GM18526 (cell line): ENCODE measurements around the gene DDIT4.
A peak's percentile ranks its signal among the peaks of the same experiment; 100 is the strongest.

ENCODE experiments used
- POLR2A ChIP-seq: IDR thresholded peaks from 3 replicates; pipeline ENCODE4 v1.6.1; 2011; ENCODE audit not compliant: insufficient read length; ENCODE audit errors: extremely low read depth

DDIT4 gene

GRCh38 chr10:72243822-72244437, 29.8 kb upstream of the DDIT4 start:
- TF ChIP-seq POLR2A = no peak

GRCh38 chr10:72244573-72245038, 29.1 kb upstream of the DDIT4 start:
- no peak for TF ChIP-seq POLR2A

GRCh38 chr10:72245949-72246525, 27.7 kb upstream of the DDIT4 start:
- no peak for TF ChIP-seq POLR2A

- peak; percentile 79 for TF ChIP-seq POLR2A
Measured at GRCh38 chr10:72248468-72249151, 25.1 kb upstream of the DDIT4 start.

- TF ChIP-seq POLR2A = no peak
Measured at GRCh38 chr10:72250666-72251065, 23.1 kb upstream of the DDIT4 start.

GRCh38 chr10:72251635-72252034, 22.1 kb upstream of the DDIT4 start:
- TF ChIP-seq POLR2A = no peak

GRCh38 chr10:72252972-72253371, 20.8 kb upstream of the DDIT4 start:
- TF ChIP-seq POLR2A = no peak

- no peak for TF ChIP-seq POLR2A
Measured at GRCh38 chr10:72253578-72253977, 20.1 kb upstream of the DDIT4 start.

- TF ChIP-seq POLR2A = peak; percentile 41
Measured at GRCh38 chr10:72254813-72255568, 18.7 kb upstream of the DDIT4 start.

- no peak for TF ChIP-seq POLR2A
Measured at GRCh38 chr10:72255977-72256729, 17.6 kb upstream of the DDIT4 start.

- no peak for TF ChIP-seq POLR2A
Measured at GRCh38 chr10:72257051-72257892, 16.5 kb upstream of the DDIT4 start.

GRCh38 chr10:72258617-72259016, 15.1 kb upstream of the DDIT4 start:
- TF ChIP-seq POLR2A = no peak

- no peak for TF ChIP-seq POLR2A
Measured at GRCh38 chr10:72259491-72260238, 14.1 kb upstream of the DDIT4 start.
